Measurements from ENCODE around the gene DNAH3. TPM values are rescaled to one million over a fixed set of nuclear protein-coding genes. Genes with fewer than 3 reads are reported as not detected.

The DNAH3 gene
- total RNA-seq, 1 experiment from 2014 or later, result 0.24 TPM

DNA sequence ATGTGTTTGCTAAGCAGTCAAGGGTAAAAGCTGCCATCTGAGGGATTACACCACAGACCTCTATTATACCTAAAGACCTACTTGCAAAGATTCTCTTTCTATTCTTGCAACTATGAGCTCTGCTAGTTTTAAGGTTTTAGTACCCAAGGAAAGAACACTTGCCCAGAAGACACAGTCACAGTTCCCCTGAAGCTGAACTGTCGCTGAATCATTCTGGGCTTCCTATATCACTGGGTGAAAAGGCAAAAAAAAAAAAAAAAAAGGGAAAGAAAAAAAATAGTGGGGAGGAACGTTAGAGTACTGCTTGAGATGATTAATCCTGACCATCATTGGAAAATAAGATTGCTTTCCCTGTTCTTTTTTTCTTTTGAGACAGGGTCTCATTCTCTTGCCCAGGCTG is 212.2 kb downstream of the DNAH3 start:
- no peaks in the 10 kb centered on the region for H4K20me1 ChIP-seq (ENCODE audit: control insufficient read depth, insufficient read depth, insufficient read length)
- no peak overlapping the region for H4K5ac ChIP-seq (ENCODE audit: insufficient read length, low read depth, low read length)
- H4K8ac ChIP-seq (replicated peaks; ENCODE audit: insufficient read length, low read depth, low read length), result no peak overlapping the region
- no peak overlapping the region for H3K18ac ChIP-seq (ENCODE audit: insufficient read length, low read depth, low read length)
- H3K4me2 ChIP-seq (ENCODE audit: insufficient read depth, insufficient read length, low read length), result no peak overlapping the region
- no peak overlapping the region for H2AFZ ChIP-seq (ENCODE audit: low read length)
- no peak overlapping the region for H3K23ac ChIP-seq (ENCODE audit: insufficient read length, low read depth, low read length)
- H2BK120ac ChIP-seq (ENCODE audit: low read depth, low read length, poor library complexity, severe bottlenecking), result no peak overlapping the region
- no peak for DNase-seq
- H3K14ac ChIP-seq (ENCODE audit: insufficient read depth, low read length), result no peak overlapping the region
- Mint-ChIP-seq H3K4me3 (no peak overlapping the region), H3K4me1 (peaks cover 0 to 6% of the 10 kb centered on the region in 2 experiments; a peak in 1 of 4 replicates), H3K36me3 (ENCODE audit: insufficient read depth in 1 of 3, low read depth in 3 of 3) (no peaks in the 10 kb centered on the region), H3K27me3 (ENCODE audit: low read depth) (0 out of 2 replicates have a peak, but pooled peaks cover under 1% of the 10 kb centered on the region), H3K9me3 (no peaks in the 10 kb centered on the region), H3K27ac (no peak overlapping the region)
- no peaks in the 10 kb centered on the region for H3K79me2 ChIP-seq (ENCODE audit: insufficient read depth, low read length)
- H2BK15ac ChIP-seq (ENCODE audit: low read depth, low read length), result no peak overlapping the region
- H3K27me3 ChIP-seq (ENCODE audit: insufficient read depth, low read length), result no peaks in the 10 kb centered on the region
- no peak overlapping the region for H3K4ac ChIP-seq (ENCODE audit: low read depth, low read length)
- H3K79me1 ChIP-seq (ENCODE audit: insufficient read depth, low read depth, low read length, poor library complexity, severe bottlenecking), result no peaks in the 10 kb centered on the region
- TF ChIP-seq, protein P1, sequence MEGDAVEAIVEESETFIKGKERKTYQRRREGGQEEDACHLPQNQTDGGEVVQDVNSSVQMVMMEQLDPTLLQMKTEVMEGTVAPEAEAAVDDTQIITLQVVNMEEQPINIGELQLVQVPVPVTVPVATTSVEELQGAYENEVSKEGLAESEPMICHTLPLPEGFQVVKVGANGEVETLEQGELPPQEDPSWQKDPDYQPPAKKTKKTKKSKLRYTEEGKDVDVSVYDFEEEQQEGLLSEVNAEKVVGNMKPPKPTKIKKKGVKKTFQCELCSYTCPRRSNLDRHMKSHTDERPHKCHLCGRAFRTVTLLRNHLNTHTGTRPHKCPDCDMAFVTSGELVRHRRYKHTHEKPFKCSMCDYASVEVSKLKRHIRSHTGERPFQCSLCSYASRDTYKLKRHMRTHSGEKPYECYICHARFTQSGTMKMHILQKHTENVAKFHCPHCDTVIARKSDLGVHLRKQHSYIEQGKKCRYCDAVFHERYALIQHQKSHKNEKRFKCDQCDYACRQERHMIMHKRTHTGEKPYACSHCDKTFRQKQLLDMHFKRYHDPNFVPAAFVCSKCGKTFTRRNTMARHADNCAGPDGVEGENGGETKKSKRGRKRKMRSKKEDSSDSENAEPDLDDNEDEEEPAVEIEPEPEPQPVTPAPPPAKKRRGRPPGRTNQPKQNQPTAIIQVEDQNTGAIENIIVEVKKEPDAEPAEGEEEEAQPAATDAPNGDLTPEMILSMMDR (conservative IDR thresholded peaks at IDR 0.05), result no peak
- no peak overlapping the region for H2BK20ac ChIP-seq (ENCODE audit: low read depth, low read length, poor library complexity, severe bottlenecking)
- whole genome bisulfite sequencing (ENCODE audit: extremely low coverage, insufficient read length, low lambda C conversion rate), result no CpG with 5 or more reads among the region's 2 CpGs
- no peak overlapping the region for H3K27ac ChIP-seq (ENCODE audit: insufficient read length, low read depth, low read length)
- H3K4me1 ChIP-seq (ENCODE audit: insufficient read depth, low read length), result no peaks in the 10 kb centered on the region
- H3K56ac ChIP-seq (ENCODE audit: insufficient read length, low read depth, low read length), result no peak overlapping the region
- no peak overlapping the region for H4K91ac ChIP-seq (ENCODE audit: insufficient read length, low read depth, low read length)
- H2BK12ac ChIP-seq (ENCODE audit: insufficient read length, low read depth, low read length), result no peak overlapping the region
- H2AK5ac ChIP-seq (ENCODE audit: insufficient read length, low read length), result no peak overlapping the region
- no peaks in the 10 kb centered on the region for H3K9me3 ChIP-seq (ENCODE audit: control insufficient read depth, low read depth, low read length)
- H3T11ph ChIP-seq (ENCODE audit: low read length), result no peak overlapping the region
- H3K9ac ChIP-seq (ENCODE audit: extremely low read depth, insufficient read length, low read length), result no peak overlapping the region
- H2BK5ac ChIP-seq (ENCODE audit: insufficient read length, low read length), result no peak overlapping the region
- no peaks in the 10 kb centered on the region for H3K23me2 ChIP-seq (ENCODE audit: insufficient read length, low read depth, low read length, poor library complexity, severe bottlenecking)

Data from H9 (cell line).